ENCODE data around the gene NUDT3. TPM values are rescaled to one million over a fixed set of nuclear protein-coding genes. Genes with fewer than 3 reads are reported as not detected.
"Not testable (repeated sequence)": the region's sequence is repeated elsewhere in the genome, so short reads cannot be mapped to it uniquely, and the experiment has no call there.

The NUDT3 gene
- total RNA-seq, 4 donors from 2014 or later: 40.0 to 71.9 (median 50.6) TPM

DNA sequence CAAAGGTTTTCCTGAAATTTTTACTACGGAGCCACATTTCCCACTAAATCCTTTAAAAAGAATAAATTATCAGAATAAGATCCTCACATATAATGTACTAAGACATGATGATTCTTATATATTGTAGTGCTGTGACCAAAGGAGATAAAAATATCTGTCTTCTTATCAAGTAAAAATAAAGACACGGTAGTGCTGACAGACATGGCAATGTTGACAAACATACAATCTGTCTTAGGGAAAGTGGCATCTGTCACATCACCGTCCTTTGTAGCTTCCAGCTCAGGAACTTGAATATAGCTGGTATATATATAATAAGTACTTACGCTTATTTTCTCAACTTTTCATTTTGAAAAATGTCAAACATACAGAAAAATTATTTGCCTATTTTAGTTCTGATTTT is 66.8 kb downstream of the NUDT3 start:
- peak overlapping the region; percentile 84 to 86 (median 85) for H3K27ac ChIP-seq
- H3K27me3 ChIP-seq: no peaks in the 10 kb centered on the region
- no peak overlapping the region for H3K4me3 ChIP-seq
- H3K4me1 ChIP-seq: peaks cover 18 to 30% of the 10 kb centered on the region in 2 donors
- H3K36me3 ChIP-seq: no peaks in the 10 kb centered on the region
- ATAC-seq: peak; percentile 20 to 48
- H3K9me3 ChIP-seq: no peaks in the 10 kb centered on the region
- intact Hi-C loops (cut with DNase I; ENCODE audit: low total_unique reads): no loop called here
- TF ChIP-seq, protein P1, sequence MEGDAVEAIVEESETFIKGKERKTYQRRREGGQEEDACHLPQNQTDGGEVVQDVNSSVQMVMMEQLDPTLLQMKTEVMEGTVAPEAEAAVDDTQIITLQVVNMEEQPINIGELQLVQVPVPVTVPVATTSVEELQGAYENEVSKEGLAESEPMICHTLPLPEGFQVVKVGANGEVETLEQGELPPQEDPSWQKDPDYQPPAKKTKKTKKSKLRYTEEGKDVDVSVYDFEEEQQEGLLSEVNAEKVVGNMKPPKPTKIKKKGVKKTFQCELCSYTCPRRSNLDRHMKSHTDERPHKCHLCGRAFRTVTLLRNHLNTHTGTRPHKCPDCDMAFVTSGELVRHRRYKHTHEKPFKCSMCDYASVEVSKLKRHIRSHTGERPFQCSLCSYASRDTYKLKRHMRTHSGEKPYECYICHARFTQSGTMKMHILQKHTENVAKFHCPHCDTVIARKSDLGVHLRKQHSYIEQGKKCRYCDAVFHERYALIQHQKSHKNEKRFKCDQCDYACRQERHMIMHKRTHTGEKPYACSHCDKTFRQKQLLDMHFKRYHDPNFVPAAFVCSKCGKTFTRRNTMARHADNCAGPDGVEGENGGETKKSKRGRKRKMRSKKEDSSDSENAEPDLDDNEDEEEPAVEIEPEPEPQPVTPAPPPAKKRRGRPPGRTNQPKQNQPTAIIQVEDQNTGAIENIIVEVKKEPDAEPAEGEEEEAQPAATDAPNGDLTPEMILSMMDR (IDR thresholded peaks at IDR 0.05 in 4 of 5, conservative IDR thresholded peaks at IDR 0.05 in 1 of 5): no peak
- TF ChIP-seq POLR2A (IDR thresholded peaks at IDR 0.05): no peak
- no peak for DNase-seq
- in situ Hi-C loops (cut with MboI; ENCODE audit: low sequenced_read_pairs in 4 of 4): no loop called here

GRCh38 chr6:34324738-34325444 is 67.6 kb downstream of the NUDT3 start:
- Histone ChIP-seq H3K9me3 (no peaks in the 10 kb centered on the region), H3K27me3 (no peaks in the 10 kb centered on the region), H3K4me3 (no peak overlapping the region), H3K27ac (peak overlapping the region; percentile 84 to 86 (median 85)), H3K4me1 (peaks cover 24 to 35% of the 10 kb centered on the region in 2 donors), H3K36me3 (no peaks in the 10 kb centered on the region)
- DNase-seq (peak; percentile 83 to 91), ATAC-seq (peak; percentile 97 to 99)
- intact Hi-C loops (cut with DNase I; ENCODE audit: low total_unique reads): no loop called here
- TF ChIP-seq POLR2A (IDR thresholded peaks at IDR 0.05): no peak
- TF ChIP-seq, protein P1 (IDR thresholded peaks at IDR 0.05 in 4 of 5, conservative IDR thresholded peaks at IDR 0.05 in 1 of 5): no peak
- in situ Hi-C loops (cut with MboI; ENCODE audit: low sequenced_read_pairs in 4 of 4): no loop called here

GRCh38 chr6:34324221-34324620 is 68.2 kb downstream of the NUDT3 start:
- H3K36me3 ChIP-seq; in situ Hi-C loops (cut with MboI; ENCODE audit: low sequenced_read_pairs in 4 of 4); DNase-seq; H3K27me3 ChIP-seq; intact Hi-C loops (cut with DNase I; ENCODE audit: low total_unique reads); H3K9me3 ChIP-seq; ATAC-seq; H3K4me3 ChIP-seq: not testable (repeated sequence)
- Histone ChIP-seq H3K27ac (peak overlapping the region; percentile 84 to 86 (median 85)), H3K4me1 (peaks cover 30 to 42% of the 10 kb centered on the region in 2 donors)

DNA sequence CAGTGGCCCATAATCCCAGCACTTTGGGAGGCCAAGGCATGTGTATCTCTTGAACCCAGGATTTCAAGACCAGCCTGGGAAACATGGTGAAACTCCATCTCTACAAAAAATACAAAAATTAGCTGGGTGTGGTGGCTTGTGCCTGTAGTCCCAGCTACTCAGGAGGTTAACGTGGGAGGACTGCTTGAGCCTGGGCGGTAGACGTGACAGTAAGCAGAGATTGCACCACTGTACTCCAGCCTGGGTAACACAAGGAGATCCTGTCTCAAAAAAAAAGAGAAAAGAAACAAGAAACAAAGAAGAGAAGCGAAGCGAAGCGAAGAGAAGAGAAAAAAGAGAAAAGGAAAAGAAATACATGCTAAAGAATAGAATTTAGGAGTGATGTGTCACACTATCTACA is 69.2 kb downstream of the NUDT3 start:
- DNase-seq (no peak), ATAC-seq (no peak)
- Histone ChIP-seq H3K27ac (peak overlapping the region; percentile 84 to 86 (median 85)), H3K9me3 (no peaks in the 10 kb centered on the region), H3K27me3 (no peaks in the 10 kb centered on the region), H3K36me3 (no peaks in the 10 kb centered on the region), H3K4me1 (peaks cover 37 to 51% of the 10 kb centered on the region in 2 donors), H3K4me3 (no peak overlapping the region)
- intact Hi-C loops (cut with DNase I; ENCODE audit: low total_unique reads): no loop called here
- no peak for TF ChIP-seq POLR2A (IDR thresholded peaks at IDR 0.05)
- TF ChIP-seq, protein P1 (IDR thresholded peaks at IDR 0.05 in 4 of 5, conservative IDR thresholded peaks at IDR 0.05 in 1 of 5): no peak
- in situ Hi-C loops (cut with MboI; ENCODE audit: low sequenced_read_pairs in 4 of 4): no loop called here

DNA sequence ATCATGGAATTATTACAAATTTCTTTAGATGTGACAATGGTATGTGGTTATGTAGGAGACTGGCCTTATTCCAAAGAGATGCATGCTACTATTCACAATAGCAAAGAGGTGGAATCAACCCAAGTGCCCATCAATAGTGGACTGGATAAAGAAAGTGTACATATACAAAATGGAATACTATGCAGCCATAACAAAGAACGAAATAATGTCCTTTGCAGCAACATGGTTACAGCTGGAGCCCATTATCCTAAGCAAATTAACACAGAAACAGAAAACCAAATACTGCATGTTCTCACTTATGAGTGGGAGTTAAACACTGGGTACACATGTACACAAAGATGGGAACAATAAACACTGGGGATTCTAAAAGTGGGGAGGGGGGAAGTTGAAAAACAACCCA is 69.7 kb downstream of the NUDT3 start:
- TF ChIP-seq POLR2A (IDR thresholded peaks at IDR 0.05): no peak
- TF ChIP-seq, protein P1 (IDR thresholded peaks at IDR 0.05 in 4 of 5, conservative IDR thresholded peaks at IDR 0.05 in 1 of 5): no peak
- in situ Hi-C loops (cut with MboI; ENCODE audit: low sequenced_read_pairs in 4 of 4) (no loop called here), intact Hi-C loops (cut with DNase I; ENCODE audit: low total_unique reads) (no loop called here)
- H3K27me3 ChIP-seq: no peaks in the 10 kb centered on the region
- DNase-seq (no peak), ATAC-seq (no peak)
- H3K36me3 ChIP-seq: no peaks in the 10 kb centered on the region
- H3K9me3 ChIP-seq: no peaks in the 10 kb centered on the region
- peaks cover 42 to 57% of the 10 kb centered on the region in 2 donors for H3K4me1 ChIP-seq
- peak overlapping the region; percentile 84 to 86 (median 85) for H3K27ac ChIP-seq
- no peak overlapping the region for H3K4me3 ChIP-seq

Measured in gastrocnemius medialis (tissue), 4 donors.